HuH-7 (cell line): ENCODE results near the gene TTC16.
A peak's percentile ranks its signal among the peaks of the same experiment; 100 is the strongest.
"Not testable (repeated sequence)": the region's sequence is repeated elsewhere in the genome, so short reads cannot be mapped to it uniquely, and the experiment has no call there.

ENCODE experiments used
- DNase-seq: peaks from one replicate; pipeline ENCODE4 v3.0.0; 2011; ENCODE audit warnings: low spot score

The TTC16 gene

GRCh38 chr9:127741831-127742434, 26.1 kb downstream of the TTC16 start:
- DNase-seq, result peak; percentile 96

GRCh38 chr9:127742435-127743088, 26.7 kb downstream of the TTC16 start:
- DNase-seq, result peak; percentile 97

DNA sequence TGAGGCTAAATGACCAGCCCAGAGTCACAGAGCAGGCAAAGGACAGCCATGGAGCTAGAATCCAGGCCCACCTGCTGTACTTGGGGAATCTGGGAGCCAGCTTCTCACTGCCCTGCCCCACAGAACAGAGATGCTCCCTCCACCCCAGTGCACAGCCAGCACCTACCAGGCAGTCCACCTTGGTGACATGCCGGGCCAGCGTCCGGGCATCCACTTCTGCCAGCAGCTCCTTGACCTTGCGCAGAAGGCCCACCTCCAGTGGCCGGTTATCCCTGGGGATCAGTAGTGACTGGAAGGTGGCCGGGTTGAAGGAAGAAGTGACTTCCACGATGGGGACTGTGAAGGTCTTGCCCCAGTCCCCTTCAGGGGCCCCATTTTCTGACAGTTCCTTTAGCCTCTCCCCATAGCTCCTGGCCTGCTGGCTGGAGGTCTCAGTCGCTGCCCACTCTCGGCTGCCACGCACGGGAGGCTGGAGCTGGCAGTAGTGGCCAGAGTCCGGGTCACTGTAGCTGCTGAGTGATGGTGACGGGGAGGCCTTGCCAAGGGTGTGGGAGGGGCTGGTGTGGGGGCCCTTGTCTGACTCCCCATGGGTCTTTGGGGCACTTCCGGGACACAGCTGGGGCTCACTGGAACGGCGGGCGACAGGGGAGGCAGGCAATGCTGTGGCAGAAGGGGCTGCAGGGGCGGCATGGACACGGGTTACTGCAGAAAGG, 28.7 kb downstream of the TTC16 start:
- no peak for DNase-seq

DNA sequence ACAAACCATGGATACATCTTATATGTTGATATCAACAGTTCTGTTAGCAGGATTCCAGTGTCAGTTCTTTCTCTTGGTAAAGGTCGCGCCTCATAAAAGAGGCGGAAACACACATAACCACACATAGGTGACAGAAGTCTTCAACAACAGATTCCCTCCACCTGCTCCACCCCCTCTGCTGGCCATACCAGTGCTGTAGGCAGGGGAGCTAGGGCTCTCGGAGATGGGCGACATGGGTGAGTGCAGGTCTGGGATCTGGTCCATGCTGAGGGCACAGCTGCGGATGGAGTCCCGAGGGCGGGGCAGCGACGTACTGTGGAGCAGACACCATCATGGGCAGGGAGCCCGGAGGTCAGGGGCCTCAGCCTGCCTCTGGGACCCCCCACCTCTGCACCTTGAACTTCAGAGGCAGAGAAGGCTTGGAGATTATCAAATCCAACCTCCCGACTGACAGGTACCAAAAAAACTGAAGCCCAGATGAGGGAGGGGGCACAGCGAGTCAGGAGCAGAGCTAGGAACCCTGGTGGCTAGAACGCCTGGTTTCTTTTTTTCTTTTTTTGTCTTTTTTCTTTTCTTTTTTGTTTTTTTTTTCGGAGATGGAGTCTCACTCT, 31.2 kb downstream of the TTC16 start:
- peak; percentile 48 for DNase-seq

GRCh38 chr9:127749090-127749787, 33.4 kb downstream of the TTC16 start:
- DNase-seq, result no peak

DNA sequence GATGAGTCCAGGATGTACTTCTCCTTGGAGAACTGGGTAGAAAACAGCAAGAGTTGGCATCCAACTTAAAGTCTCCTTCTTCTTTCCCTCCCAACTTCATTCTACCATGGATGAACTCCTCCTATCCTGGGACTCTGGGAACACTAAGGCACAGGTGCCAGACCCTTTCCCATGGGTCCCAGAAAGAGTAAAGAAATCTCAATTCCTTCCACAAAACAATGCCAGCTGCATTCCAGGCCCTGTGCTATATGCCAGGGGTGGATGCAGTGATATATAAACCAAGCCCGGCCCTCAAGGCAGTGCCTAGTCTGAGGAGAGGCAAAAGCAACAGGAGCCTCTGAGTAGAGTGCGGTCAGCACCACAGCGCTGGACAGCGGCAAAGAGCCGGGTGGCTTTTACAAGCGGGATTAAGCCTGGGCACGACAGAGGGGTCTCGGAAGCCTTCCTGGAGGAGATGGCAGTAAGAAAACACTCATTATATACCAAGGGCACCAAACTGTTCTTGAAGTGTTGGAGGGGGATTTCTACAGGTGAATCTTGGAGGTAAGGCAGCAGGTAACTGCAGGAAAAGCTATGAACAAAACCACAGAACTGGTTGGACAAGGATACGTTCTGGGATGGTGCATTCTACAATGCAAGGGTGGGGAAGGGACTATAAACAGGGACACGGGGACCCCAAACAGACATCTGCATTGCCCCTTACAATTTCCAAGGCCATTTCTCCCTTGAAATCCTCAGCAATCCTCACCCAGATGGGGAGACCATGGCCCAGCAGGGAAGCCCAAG, 35.6 kb downstream of the TTC16 start:
- DNase-seq, result peak; percentile 75

DNA sequence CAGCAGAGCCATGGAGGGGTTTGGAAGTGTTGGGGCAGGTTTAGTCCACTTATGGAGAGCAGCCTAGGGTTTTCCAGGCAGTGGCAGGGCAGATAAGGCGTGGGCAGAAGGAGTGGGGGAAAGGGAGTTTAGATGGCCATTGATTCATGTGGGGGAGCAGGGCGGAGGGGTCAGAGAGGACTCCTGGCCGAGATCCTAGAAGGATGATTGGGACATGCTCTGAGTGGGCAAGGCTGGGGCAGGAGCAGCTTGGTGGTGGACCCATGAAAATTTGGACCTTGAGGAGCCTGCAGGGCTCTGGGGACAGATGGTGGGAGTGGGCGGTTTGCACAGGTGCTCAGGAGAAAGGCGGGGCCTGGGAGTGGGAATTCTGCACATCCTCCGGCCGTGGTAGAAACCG, 37.3 kb downstream of the TTC16 start:
- DNase-seq, result no peak

DNA sequence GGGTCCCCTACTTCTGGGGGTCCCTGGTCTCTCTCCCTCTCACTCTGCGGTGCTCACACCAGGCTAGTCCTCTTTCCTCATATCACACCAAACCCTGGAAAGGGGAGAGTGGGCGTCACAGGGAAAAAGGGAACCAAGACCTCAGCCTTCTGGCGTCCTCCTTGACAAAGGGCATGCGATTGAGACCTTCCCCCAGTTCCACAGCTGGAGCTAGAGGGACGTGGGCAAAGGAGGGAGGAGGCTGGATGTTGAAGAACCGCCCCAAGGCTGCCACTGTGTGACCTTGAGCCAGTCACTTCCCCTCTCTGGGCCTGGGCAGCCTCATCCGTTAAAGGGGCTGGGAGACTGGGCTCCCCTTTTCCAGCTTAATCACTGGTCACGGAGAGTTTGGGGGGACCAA, 37.7 kb downstream of the TTC16 start:
- no peak for DNase-seq

DNA sequence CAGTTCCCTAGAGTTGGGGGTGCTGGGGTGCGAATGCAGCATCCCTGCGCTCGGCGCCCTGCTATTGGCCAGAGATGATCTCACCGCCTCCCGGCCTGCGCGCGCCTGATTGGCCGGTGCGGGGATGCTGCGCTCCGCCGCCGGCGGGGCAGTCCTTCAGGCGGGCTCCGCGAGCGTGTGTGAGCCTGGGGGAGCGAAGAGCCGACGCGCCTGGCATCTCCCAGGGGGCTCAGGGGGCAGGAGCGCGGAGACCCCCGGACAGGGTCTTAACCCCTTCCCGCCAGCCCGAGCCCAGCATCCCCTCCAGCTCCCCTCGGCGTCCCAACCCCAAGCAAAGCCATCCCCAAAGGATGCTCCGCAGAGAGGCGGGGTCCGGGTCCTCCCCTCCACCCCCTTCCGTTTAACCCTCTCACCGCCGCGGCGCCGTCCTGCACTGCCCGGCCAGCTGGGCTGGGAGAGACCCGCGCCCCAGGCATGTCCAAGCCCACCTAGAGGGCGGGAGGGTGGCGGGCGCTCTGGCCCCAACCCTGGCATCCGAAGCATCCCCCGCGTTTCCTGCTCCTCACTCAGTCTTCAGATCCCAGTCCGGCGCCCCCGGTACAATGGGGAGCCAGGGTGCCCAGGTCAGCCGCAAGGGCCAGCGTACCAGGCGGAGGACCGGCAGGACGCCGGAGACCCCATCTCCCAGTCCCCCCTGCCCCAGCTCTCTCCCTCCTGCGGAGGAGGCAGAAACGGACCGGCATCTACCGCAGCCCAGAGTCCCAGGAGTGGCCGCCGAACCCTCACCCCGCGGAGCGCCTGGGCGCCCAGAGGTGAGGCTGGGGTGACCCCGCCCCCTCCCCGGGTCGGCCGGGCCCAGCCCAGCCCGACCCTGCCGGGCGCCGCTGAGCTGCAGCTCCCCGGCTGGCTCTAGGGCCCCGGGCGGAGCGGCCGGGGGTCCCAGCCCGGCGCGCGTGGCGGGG, 38.5 kb downstream of the TTC16 start:
- no peak for DNase-seq

DNA sequence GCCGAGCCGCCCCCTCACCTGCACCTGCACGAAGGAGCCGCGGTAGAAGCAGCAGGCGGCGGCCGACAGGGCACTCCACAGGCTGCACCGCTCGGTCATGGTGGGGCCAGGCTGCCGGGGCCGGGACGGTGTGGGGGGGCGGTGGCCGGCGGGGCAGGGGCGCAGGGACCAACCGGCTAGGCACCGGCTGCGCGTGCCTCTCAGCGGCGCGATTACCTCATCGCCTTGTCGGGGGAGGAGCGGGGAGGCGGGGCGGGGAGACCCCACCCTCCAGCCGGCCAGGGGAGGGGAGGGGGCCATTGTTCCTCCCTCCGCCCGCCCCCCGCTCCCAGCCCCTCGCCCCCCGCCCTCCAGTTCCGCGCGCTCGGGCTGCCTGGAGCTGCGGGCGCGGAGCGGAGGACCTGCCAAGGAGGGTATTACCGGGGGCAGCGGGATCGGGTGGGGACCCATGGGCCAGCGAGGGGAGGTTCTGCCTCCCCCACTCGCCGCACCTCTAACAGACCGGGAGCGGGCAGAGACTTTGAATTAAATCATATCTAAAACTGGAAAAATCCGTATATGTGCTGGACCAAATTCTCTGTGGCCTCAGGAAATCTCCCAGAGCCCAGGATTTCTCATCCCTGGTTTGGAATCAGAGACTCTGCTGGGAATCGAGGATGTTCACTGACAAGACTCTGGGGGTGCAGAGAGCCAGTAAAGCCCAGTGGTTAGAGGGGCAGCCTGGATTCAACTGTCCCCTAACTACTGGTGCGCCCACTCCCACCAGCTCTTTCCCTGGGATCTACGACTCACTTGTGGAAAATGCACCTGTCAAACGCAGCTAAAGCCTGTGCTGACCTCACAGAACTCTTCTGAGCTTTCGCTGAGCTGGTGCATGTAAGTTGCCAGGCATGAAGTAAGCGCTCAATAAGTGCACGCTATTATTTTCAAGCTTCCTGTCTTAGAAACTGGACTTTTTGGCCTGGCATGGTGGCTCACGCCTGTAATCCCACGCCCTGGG, 39.5 kb downstream of the TTC16 start:
- no peak for DNase-seq

DNA sequence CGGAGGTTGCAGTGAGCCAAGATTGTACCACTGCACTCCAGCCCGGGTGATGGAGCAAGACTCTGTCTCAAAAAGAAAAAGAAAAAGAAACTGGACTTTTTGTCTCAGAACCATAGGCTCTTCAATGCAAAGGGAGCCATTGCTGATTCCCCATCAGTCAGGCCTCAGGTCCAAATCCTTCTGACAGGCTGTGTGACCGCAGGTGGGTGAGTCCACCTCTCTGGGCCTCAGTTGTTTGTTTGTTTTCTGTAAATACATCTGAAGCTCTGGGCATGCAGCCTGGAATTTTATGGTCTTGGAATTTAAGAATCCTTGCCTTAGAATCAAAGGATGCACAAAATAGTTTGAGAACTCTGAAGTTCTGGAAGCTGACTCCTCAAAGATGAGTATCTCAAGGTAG, 40.4 kb downstream of the TTC16 start:
- no peak for DNase-seq

GRCh38 chr9:127756776-127757175, 40.9 kb downstream of the TTC16 start:
- DNase-seq, result not testable (repeated sequence)

DNA sequence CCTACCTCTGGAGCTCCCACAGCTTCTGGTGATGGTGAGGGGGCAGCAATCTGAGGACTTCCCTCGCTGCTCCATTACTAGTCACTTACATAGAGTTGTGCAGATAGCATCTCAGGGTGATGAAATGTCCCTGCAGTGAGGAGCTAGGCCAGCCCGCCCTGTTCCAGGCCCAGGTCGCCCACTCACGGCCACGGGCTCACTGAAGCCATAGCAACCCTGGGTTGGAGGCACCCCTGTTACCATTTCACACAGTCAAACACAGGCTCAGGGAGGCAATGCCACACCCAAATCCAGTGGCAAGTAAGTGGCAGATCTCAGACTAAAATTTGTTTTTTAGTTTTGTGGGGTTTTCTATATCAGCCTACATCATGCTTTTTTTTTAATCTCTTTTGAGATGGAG, 43.0 kb downstream of the TTC16 start:
- no peak for DNase-seq

- no peak for DNase-seq
Measured at GRCh38 chr9:127761061-127761460, 45.2 kb downstream of the TTC16 start.

- DNase-seq, result no peak
Measured at GRCh38 chr9:127761491-127761956, 45.6 kb downstream of the TTC16 start.

DNA sequence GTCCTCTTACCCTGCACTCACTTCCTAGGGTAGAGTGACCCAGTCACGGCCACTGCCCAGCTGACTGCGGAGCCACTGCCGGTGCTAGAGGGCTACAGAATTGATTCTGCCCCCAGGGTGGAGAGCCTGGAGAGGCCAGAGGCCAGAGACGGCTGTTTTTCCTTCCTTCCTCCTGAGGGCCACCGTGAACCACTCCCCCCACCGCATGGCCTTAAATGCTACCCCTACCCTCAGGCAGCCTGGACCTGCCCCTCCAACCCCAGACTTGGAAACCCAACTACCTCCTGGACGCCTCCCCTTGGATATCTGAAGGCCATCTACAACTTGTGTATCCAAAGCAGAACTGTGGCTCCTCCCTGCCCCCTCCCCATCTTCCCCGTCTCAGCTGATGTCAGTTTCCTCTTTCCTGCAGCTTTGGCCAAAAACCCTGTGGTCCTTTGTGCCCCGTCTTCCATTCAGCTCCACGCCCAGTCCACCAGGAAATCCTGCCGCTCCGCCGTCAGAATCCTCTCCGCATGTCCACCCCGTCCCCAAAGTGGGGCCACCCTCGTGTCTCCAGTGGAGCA, 46.3 kb downstream of the TTC16 start:
- DNase-seq, result no peak

DNA sequence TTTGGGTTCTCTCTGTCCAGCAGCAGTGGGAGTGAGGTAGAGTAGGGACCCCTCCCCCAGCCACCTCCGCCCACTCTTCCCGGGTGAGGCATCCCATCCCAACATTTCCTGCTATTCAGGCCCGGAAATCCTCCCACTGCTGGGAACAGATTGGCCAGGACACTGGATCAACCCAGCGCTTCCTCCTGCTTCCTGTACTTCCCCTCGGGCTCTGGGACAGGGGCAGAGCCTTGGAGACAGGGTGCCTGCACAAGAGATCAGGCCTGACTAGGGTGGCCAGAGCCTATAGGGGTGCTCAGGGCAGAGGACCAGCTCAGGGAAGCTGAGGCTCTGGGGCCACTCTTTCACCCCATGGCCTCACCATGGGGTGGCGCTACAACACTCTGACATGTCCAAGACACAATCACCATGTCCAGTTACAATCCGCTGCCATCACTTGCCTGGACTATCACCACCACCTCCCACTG, 48.1 kb downstream of the TTC16 start:
- DNase-seq, result peak; percentile 81

- DNase-seq, result no peak
Measured at GRCh38 chr9:127765418-127765817, 49.5 kb downstream of the TTC16 start.

GRCh38 chr9:127767410-127767809, 51.5 kb downstream of the TTC16 start:
- no peak for DNase-seq
